Measurements from ENCODE around the gene VCAM1. TPM values are rescaled to one million over a fixed set of nuclear protein-coding genes. Genes with fewer than 3 reads are reported as not detected.

The VCAM1 gene
- total RNA-seq, 4 donors from 2014 or later: 1.4 to 11.1 (median 4.5) TPM

GRCh38 chr1:100713626-100714025 lies 5.9 kb upstream of the VCAM1 start:
- intact Hi-C loops (cut with DNase I): no loop called here
- Histone ChIP-seq H3K4me3 (replicated peaks in 1 of 3) (no peak overlapping the region), H3K27ac (no peak overlapping the region), H3K9me3 (no peaks in the 10 kb centered on the region), H3K4me1 (peaks cover 0 to 3% of the 10 kb centered on the region in 2 donors), H3K36me3 (no peaks in the 10 kb centered on the region), H3K27me3 (no peaks in the 10 kb centered on the region)
- DNase-seq: no peak
- TF ChIP-seq CTCF (IDR thresholded peaks at IDR 0.05) (no peak), POLR2A (IDR thresholded peaks at IDR 0.05) (no peak)
- WGBS, 2 donors: 78 to 94% methylated on average over 3 of the region's 3 CpGs

- intact Hi-C loops (cut with DNase I): no loop called here
- Histone ChIP-seq H3K4me1 (no peaks in the 10 kb centered on the region), H3K9me3 (no peaks in the 10 kb centered on the region), H3K27ac (no peak overlapping the region), H3K4me3 (replicated peaks in 1 of 3) (no peak overlapping the region), H3K36me3 (no peaks in the 10 kb centered on the region), H3K27me3 (no peaks in the 10 kb centered on the region)
- no peak for DNase-seq
- TF ChIP-seq POLR2A (IDR thresholded peaks at IDR 0.05) (no peak), CTCF (IDR thresholded peaks at IDR 0.05) (no peak)
- WGBS, 2 donors: 82 to 83% methylated on average over 1 of the region's 1 CpG
Observed at GRCh38 chr1:100714599-100714998, 4.9 kb upstream of the VCAM1 start.

GRCh38 chr1:100717218-100717617 lies 2.3 kb upstream of the VCAM1 start:
- 88 to 90% methylated on average over 6 of the region's 6 CpGs for whole genome bisulfite sequencing, 2 donors
- Histone ChIP-seq H3K36me3 (no peaks in the 10 kb centered on the region), H3K9me3 (no peaks in the 10 kb centered on the region), H3K4me1 (no peaks in the 10 kb centered on the region), H3K27me3 (no peaks in the 10 kb centered on the region), H3K4me3 (replicated peaks in 1 of 3) (no peak overlapping the region), H3K27ac (no peak overlapping the region)
- no peak for TF ChIP-seq CTCF (IDR thresholded peaks at IDR 0.05)
- no peak for TF ChIP-seq POLR2A (IDR thresholded peaks at IDR 0.05)
- DNase-seq: no peak
- intact Hi-C loops (cut with DNase I): no loop called here

GRCh38 chr1:100718581-100718980 lies 961 bp upstream of the VCAM1 start:
- no peaks in the 10 kb centered on the region for H3K4me1 ChIP-seq
- intact Hi-C loops (cut with DNase I): no loop called here
- TF ChIP-seq CTCF (IDR thresholded peaks at IDR 0.05) (no peak), POLR2A (IDR thresholded peaks at IDR 0.05) (no peak)
- H3K9me3 ChIP-seq: no peaks in the 10 kb centered on the region
- no peaks in the 10 kb centered on the region for H3K36me3 ChIP-seq
- H3K4me3 ChIP-seq (replicated peaks in 1 of 3): no peak overlapping the region
- 68 to 69% methylated on average over 4 of the region's 4 CpGs for WGBS, 2 donors
- DNase-seq: no peak
- no peaks in the 10 kb centered on the region for H3K27me3 ChIP-seq
- H3K27ac ChIP-seq: no peak overlapping the region

GRCh38 chr1:100720101-100720500 lies 559 bp downstream of the VCAM1 start:
- H3K9me3 ChIP-seq: no peaks in the 10 kb centered on the region
- H3K4me1 ChIP-seq: no peaks in the 10 kb centered on the region
- intact Hi-C loops (cut with DNase I): no loop called here
- H3K4me3 ChIP-seq (replicated peaks in 1 of 3): no peak overlapping the region
- 56 to 72% methylated on average over 3 of the region's 3 CpGs for WGBS, 2 donors
- TF ChIP-seq CTCF (IDR thresholded peaks at IDR 0.05): no peak
- no peak for TF ChIP-seq POLR2A (IDR thresholded peaks at IDR 0.05)
- H3K27ac ChIP-seq: no peak overlapping the region
- no peaks in the 10 kb centered on the region for H3K27me3 ChIP-seq
- H3K36me3 ChIP-seq: no peaks in the 10 kb centered on the region
- DNase-seq: no peak
